SH-SY5Y (cell line): ENCODE data around the gene FSIP2.

Experiments used
- GATA2 ChIP-seq: IDR thresholded peaks from 2 replicates; pipeline ENCODE4 v1.6.1; 2011; ENCODE audit warnings: mild to moderate bottlenecking, low read depth, low read length
- GATA3 ChIP-seq: IDR thresholded peaks from 2 replicates; pipeline ENCODE4 v1.6.1; 2011; ENCODE audit warnings: low read depth, mild to moderate bottlenecking, low read length, moderate library complexity

- TF ChIP-seq GATA2 (no peak), GATA3 (no peak)
Observed at GRCh38 chr2:185807351-185807750, 68.7 kb downstream of the FSIP2 start.
